Colonic mucosa (tissue), 4 donors: ENCODE data around the gene BARHL1. TPM values are rescaled to one million over a fixed set of nuclear protein-coding genes. Genes with fewer than 3 reads are reported as not detected.

Experiments used
- DNase-seq: peaks from one replicate; pipeline ENCODE4 v3.0.0-alpha.2; 2020
- H3K27ac ChIP-seq: fragments of 200-600 bp; one replicate; pipeline ENCODE4 v1.8.0; 2021
- H3K27me3 ChIP-seq: fragments of 200-600 bp; one replicate; pipeline ENCODE4 v1.8.0; 2021
- H3K36me3 ChIP-seq: fragments of 200-600 bp; one replicate; pipeline ENCODE4 v1.8.0; 2021
- H3K4me1 ChIP-seq: fragments of 200-600 bp; one replicate; pipeline ENCODE4 v1.8.0; 2021; ENCODE audit warnings: mild to moderate bottlenecking
- H3K4me3 ChIP-seq: fragments of 200-600 bp; one replicate; pipeline ENCODE4 v1.8.0; 2021
- H3K9ac ChIP-seq, 2 donors: one replicate each; pipeline ENCODE4 v1.7.0; 2013; ENCODE audit warnings: control low read depth in 2 of 2, low read depth in 2 of 2, low read length in 2 of 2
- H3K9me3 ChIP-seq: fragments of 200-600 bp; one replicate; pipeline ENCODE4 v1.8.0; 2021
- CTCF ChIP-seq: fragments of 200-600 bp; IDR thresholded peaks from one replicate; pipeline ENCODE4 v1.8.0; 2022; ENCODE audit warnings: antibody characterized with exemption, mild to moderate bottlenecking
- intact Hi-C: fragments of 100-400 bp; cut with DNase I; formaldehyde crosslinking; loops from one replicate; pipeline ENCODE4 v1.14.1; 2022
- total RNA-seq, 2 donors: library from RNA; stranded (reverse); fragmentation: NEBNext Ultra II Directional in 1 of 2; extraction: Animal tissue kit (Norgen Biotek cat#: 25700) in 1 of 2; gene quantifications; one replicate each; pipeline ENCODE4 v1.2.1, GENCODE V29; 2021
- donor health status: healthy.
- donor health status: DM: no; HTN: no; CAD: no.
- donor health status: DM: no; HTN: no; CAD: no.

Gene BARHL1
- total RNA-seq, 2 donors from 2014 or later = not detected

- H3K27me3 ChIP-seq = no peaks in the 10 kb centered on the region
- H3K36me3 ChIP-seq = no peaks in the 10 kb centered on the region
- H3K27ac ChIP-seq = no peak overlapping the region
Observed at GRCh38 chr9:132630811-132631210, 48.4 kb downstream of the BARHL1 start.

GRCh38 chr9:132631280-132631679, 48.9 kb downstream of the BARHL1 start:
- Histone ChIP-seq H3K36me3 (no peaks in the 10 kb centered on the region), H3K9me3 (no peaks in the 10 kb centered on the region), H3K4me1 (peaks cover 7% of the 10 kb centered on the region), H3K27ac (no peak overlapping the region), H3K4me3 (no peak overlapping the region), H3K9ac (no peak overlapping the region), H3K27me3 (no peaks in the 10 kb centered on the region)
- no peak for TF ChIP-seq CTCF
- intact Hi-C loops = no loop called here
- DNase-seq = no peak

More at GRCh38 chr9:132630811-132631210, 48.4 kb downstream of the BARHL1 start:
- no peak for TF ChIP-seq CTCF
- DNase-seq = no peak
- intact Hi-C loops = no loop called here
- H3K4me1 ChIP-seq = peaks cover 7% of the 10 kb centered on the region
- H3K9me3 ChIP-seq = no peaks in the 10 kb centered on the region
- H3K4me3 ChIP-seq = no peak overlapping the region
- no peak overlapping the region for H3K9ac ChIP-seq

- Histone ChIP-seq H3K9ac (no peak overlapping the region), H3K27me3 (no peaks in the 10 kb centered on the region), H3K36me3 (no peaks in the 10 kb centered on the region), H3K9me3 (no peaks in the 10 kb centered on the region), H3K4me1 (peaks cover 7% of the 10 kb centered on the region), H3K27ac (no peak overlapping the region), H3K4me3 (no peak overlapping the region)
- no peak for DNase-seq
- intact Hi-C loops = no loop called here
- TF ChIP-seq CTCF = no peak
Observed at GRCh38 chr9:132631685-132632084, 49.3 kb downstream of the BARHL1 start.

GRCh38 chr9:132632413-132633129, 50.2 kb downstream of the BARHL1 start:
- intact Hi-C loops = no loop called here

GRCh38 chr9:132634327-132634726, 51.9 kb downstream of the BARHL1 start:
- Histone ChIP-seq H3K4me3 (no peak overlapping the region), H3K9me3 (no peaks in the 10 kb centered on the region), H3K4me1 (peaks cover 7% of the 10 kb centered on the region), H3K9ac (no peak overlapping the region), H3K36me3 (no peaks in the 10 kb centered on the region), H3K27ac (no peak overlapping the region), H3K27me3 (no peaks in the 10 kb centered on the region)
- no peak for DNase-seq
- intact Hi-C loops = no loop called here
- TF ChIP-seq CTCF = no peak

More at GRCh38 chr9:132632413-132633129, 50.2 kb downstream of the BARHL1 start:
- DNase-seq = no peak
- H3K36me3 ChIP-seq = no peaks in the 10 kb centered on the region
- H3K27ac ChIP-seq = no peak overlapping the region
- no peaks in the 10 kb centered on the region for H3K27me3 ChIP-seq
- H3K9me3 ChIP-seq = no peaks in the 10 kb centered on the region
- H3K4me3 ChIP-seq = no peak overlapping the region
- no peak overlapping the region for H3K9ac ChIP-seq
- no peak for TF ChIP-seq CTCF
- peaks cover 7% of the 10 kb centered on the region for H3K4me1 ChIP-seq
